SK-N-SH (cell line): Measurements from ENCODE around the gene COMMD7.

Source experiments
- CHD2 ChIP-seq: fragments of 150-350 bp; IDR thresholded peaks from 2 replicates; pipeline ENCODE4 v1.6.1; 2018; ENCODE audit warnings: low read length; ENCODE audit not compliant: partially characterized antibody
- CTCF ChIP-seq: fragments of 200-600 bp; sonication (generic); IDR thresholded peaks from 2 replicates; pipeline ENCODE4 v1.6.1; 2017; ENCODE audit warnings: antibody characterized with exemption, mild to moderate bottlenecking, moderate library complexity
- EP300 ChIP-seq, 2 experiments: IDR thresholded peaks; 2 replicates each; pipeline versions ENCODE4 v1.4.0 to v1.6.1; 2012; ENCODE audit warnings: borderline replicate concordance in 1 of 2, low read depth in 1 of 2, low read length in 1 of 2
- JUND ChIP-seq: IDR thresholded peaks from 2 replicates; pipeline ENCODE4 v1.4.0; 2012
- NFIC ChIP-seq: IDR thresholded peaks from 2 replicates; pipeline ENCODE4 v1.4.0; 2012; ENCODE audit warnings: borderline replicate concordance
- POLR2AphosphoS5 ChIP-seq: IDR thresholded peaks from 2 replicates; pipeline ENCODE4 v1.6.1; 2012; ENCODE audit warnings: low read depth, low read length
- RCOR1 ChIP-seq: fragments of 150-350 bp; IDR thresholded peaks from 2 replicates; pipeline ENCODE4 v1.6.1; 2017; ENCODE audit warnings: antibody characterized with exemption, low read length
- USF1 ChIP-seq: IDR thresholded peaks from 2 replicates; pipeline ENCODE4 v1.4.0; 2012; ENCODE audit warnings: low read depth, borderline replicate concordance

GRCh38 chr20:32773223-32773622, 30.0 kb upstream of the COMMD7 start:
- no peak for TF ChIP-seq CTCF
- no peak for TF ChIP-seq EP300 (IDR thresholded peaks at IDR 0.05; ENCODE audit: borderline replicate concordance in 1 of 2, low read depth in 1 of 2, low read length in 1 of 2)
- TF ChIP-seq POLR2AphosphoS5, result no peak
- no peak for TF ChIP-seq JUND
- TF ChIP-seq CHD2, result no peak
- no peak for TF ChIP-seq NFIC
- no peak for TF ChIP-seq RCOR1
- no peak for TF ChIP-seq USF1
